Caco-2 (cell line): ENCODE results near the gene NIM1K. TPM values are rescaled to one million over a fixed set of nuclear protein-coding genes. Genes with fewer than 3 reads are reported as not detected.

Experiments
- BruUV-seq: library from RNA; stranded (reverse); fragments of 400-500 nt; replicated peaks from 2 replicates; lab custom pipeline; 2021; lab: Mats Ljungman, UMichigan
- CTCF ChIA-PET: fragments of 300-600 bp; sonication (Branson Sonifier 250); formaldehyde crosslinking; loops from one replicate; lab custom pipeline; 2022; ENCODE audit warnings: antibody characterized with exemption; lab: Charles Lee
- POLR2A ChIA-PET: fragments of 300-600 bp; sonication (Branson Sonifier 250); formaldehyde crosslinking; loops from one replicate; lab custom pipeline; 2022; ENCODE audit warnings: antibody characterized with exemption; lab: Charles Lee
- DNase-seq, 2 experiments: peaks; one replicate each; pipeline versions ENCODE4 v3.0.0 to v3.0.0-alpha.2; 2020 to 2022
- H3K27me3 ChIP-seq: replicated peaks from 2 replicates; pipeline ENCODE4 v1.6.0; 2011; ENCODE audit warnings: low read length; ENCODE audit not compliant: control insufficient read depth, insufficient read depth
- H3K36me3 ChIP-seq: 2 replicates; pipeline ENCODE4 v1.5.1; 2011; ENCODE audit warnings: low read length; ENCODE audit not compliant: control insufficient read depth, insufficient read depth
- H3K4me1 ChIP-seq: fragments of 250-450 bp; sonication (Bioruptor Pico); 2 replicates; pipeline ENCODE4 v1.5.1; 2020; ENCODE audit warnings: mild to moderate bottlenecking
- H3K4me3 ChIP-seq: 2 replicates; pipeline ENCODE4 v1.5.1; 2011; ENCODE audit warnings: low read depth, mild to moderate bottlenecking, control low read depth, low read length
- H3K9me3 ChIP-seq: fragments of 250-450 bp; sonication (Bioruptor Pico); 2 replicates; pipeline ENCODE4 v1.5.1; 2020; ENCODE audit warnings: mild to moderate bottlenecking, moderate library complexity
- H3K27ac Mint-ChIP-seq: one replicate; pipeline ENCODE4 v1.8.0; 2022; ENCODE audit warnings: mixed read lengths; ENCODE audit not compliant: unreplicated experiment
- H3K27me3 Mint-ChIP-seq: one replicate; pipeline ENCODE4 v1.8.0; 2022; ENCODE audit warnings: mixed read lengths; ENCODE audit not compliant: insufficient read depth, unreplicated experiment
- H3K36me3 Mint-ChIP-seq: one replicate; pipeline ENCODE4 v1.8.0; 2022; ENCODE audit warnings: mild to moderate bottlenecking, mixed read lengths; ENCODE audit not compliant: insufficient read depth, unreplicated experiment
- H3K4me1 Mint-ChIP-seq: one replicate; pipeline ENCODE4 v1.8.0; 2022; ENCODE audit warnings: low read depth, mixed read lengths; ENCODE audit not compliant: unreplicated experiment
- H3K4me3 Mint-ChIP-seq: one replicate; pipeline ENCODE4 v1.8.0; 2022; ENCODE audit warnings: mild to moderate bottlenecking, moderate library complexity, mixed read lengths; ENCODE audit not compliant: unreplicated experiment
- H3K9me3 Mint-ChIP-seq: one replicate; pipeline ENCODE4 v1.8.0; 2022; ENCODE audit warnings: mixed read lengths; ENCODE audit not compliant: unreplicated experiment
- intact Hi-C: fragments of 100-400 bp; cut with micrococcal nuclease; formaldehyde crosslinking; loops from one replicate; pipeline ENCODE4 v1.10.0; 2022; ENCODE audit not compliant: unreplicated experiment
- total RNA-seq: library from RNA; stranded (reverse); gene quantifications from 2 replicates; pipeline ENCODE4 v1.2.3, GENCODE V29; 2022
- TF ChIP-seq, protein P1 (sequence below), 2 experiments: fragments of 200-600 bp in 1 of 2; IDR thresholded peaks; 1 replicate in 1 of 2; 2 replicates in 1 of 2; pipeline versions ENCODE4 v1.5.1 to v1.8.0; 2011 to 2022; ENCODE audit warnings: antibody characterized with exemption in 1 of 2, control low read depth in 1 of 2, inconsistent platforms in 1 of 2, low read depth in 1 of 2, low read length in 1 of 2, mild to moderate bottlenecking in 1 of 2, moderate library complexity in 1 of 2; ENCODE audit not compliant: insufficient read depth in 1 of 2, severe bottlenecking in 1 of 2, unreplicated experiment in 1 of 2

The NIM1K gene
- total RNA-seq, 1 experiment from 2014 or later: not detected

- H3K9me3 Mint-ChIP-seq: peaks cover 24% of the 10 kb centered on the region
- intact Hi-C loops: no loop called here
- no peak overlapping the region for H3K27ac Mint-ChIP-seq
- no peak overlapping the region for H3K4me3 ChIP-seq
- no peaks in the 10 kb centered on the region for H3K4me1 Mint-ChIP-seq
- H3K27me3 Mint-ChIP-seq: peaks cover 4% of the 10 kb centered on the region
- H3K27me3 ChIP-seq: no peaks in the 10 kb centered on the region
- no peak for DNase-seq
- no TSS peak for BruUV-seq
- POLR2A ChIA-PET: no interaction called here
- TF ChIP-seq, protein P1, sequence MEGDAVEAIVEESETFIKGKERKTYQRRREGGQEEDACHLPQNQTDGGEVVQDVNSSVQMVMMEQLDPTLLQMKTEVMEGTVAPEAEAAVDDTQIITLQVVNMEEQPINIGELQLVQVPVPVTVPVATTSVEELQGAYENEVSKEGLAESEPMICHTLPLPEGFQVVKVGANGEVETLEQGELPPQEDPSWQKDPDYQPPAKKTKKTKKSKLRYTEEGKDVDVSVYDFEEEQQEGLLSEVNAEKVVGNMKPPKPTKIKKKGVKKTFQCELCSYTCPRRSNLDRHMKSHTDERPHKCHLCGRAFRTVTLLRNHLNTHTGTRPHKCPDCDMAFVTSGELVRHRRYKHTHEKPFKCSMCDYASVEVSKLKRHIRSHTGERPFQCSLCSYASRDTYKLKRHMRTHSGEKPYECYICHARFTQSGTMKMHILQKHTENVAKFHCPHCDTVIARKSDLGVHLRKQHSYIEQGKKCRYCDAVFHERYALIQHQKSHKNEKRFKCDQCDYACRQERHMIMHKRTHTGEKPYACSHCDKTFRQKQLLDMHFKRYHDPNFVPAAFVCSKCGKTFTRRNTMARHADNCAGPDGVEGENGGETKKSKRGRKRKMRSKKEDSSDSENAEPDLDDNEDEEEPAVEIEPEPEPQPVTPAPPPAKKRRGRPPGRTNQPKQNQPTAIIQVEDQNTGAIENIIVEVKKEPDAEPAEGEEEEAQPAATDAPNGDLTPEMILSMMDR (IDR thresholded peaks at IDR 0.05; ENCODE audit: insufficient read depth in 1 of 2, low read depth in 1 of 2, low read length in 1 of 2, severe bottlenecking in 1 of 2, unreplicated experiment in 1 of 2): no peak
- CTCF ChIA-PET: no interaction called here
- H3K4me1 ChIP-seq: no peaks in the 10 kb centered on the region
- H3K9me3 ChIP-seq: no peaks in the 10 kb centered on the region; the same call in 1 of the 2 replicates
- no peaks in the 10 kb centered on the region for H3K36me3 ChIP-seq
- H3K36me3 Mint-ChIP-seq: no peaks in the 10 kb centered on the region
- no peak overlapping the region for H3K4me3 Mint-ChIP-seq
Observed at GRCh38 chr5:43268188-43268820, 76.3 kb downstream of the NIM1K start.

GRCh38 chr5:43270645-43271044, 78.6 kb downstream of the NIM1K start:
- BruUV-seq: no TSS peak
- Histone ChIP-seq H3K4me1 (no peaks in the 10 kb centered on the region), H3K27me3 (no peaks in the 10 kb centered on the region), H3K4me3 (no peak overlapping the region), H3K36me3 (no peaks in the 10 kb centered on the region), H3K9me3 (no peaks in the 10 kb centered on the region; the same call in 1 of the 2 replicates)
- H3K27ac Mint-ChIP-seq: no peak overlapping the region
- no peak overlapping the region for H3K4me3 Mint-ChIP-seq
- H3K4me1 Mint-ChIP-seq: no peaks in the 10 kb centered on the region
- POLR2A ChIA-PET: no interaction called here
- H3K27me3 Mint-ChIP-seq: no peaks in the 10 kb centered on the region
- TF ChIP-seq, protein P1 (IDR thresholded peaks at IDR 0.05; ENCODE audit: insufficient read depth in 1 of 2, low read depth in 1 of 2, low read length in 1 of 2, severe bottlenecking in 1 of 2, unreplicated experiment in 1 of 2): no peak
- intact Hi-C loops: no loop called here
- H3K9me3 Mint-ChIP-seq: peaks cover 17% of the 10 kb centered on the region
- CTCF ChIA-PET: no interaction called here
- DNase-seq: no peak
- no peaks in the 10 kb centered on the region for H3K36me3 Mint-ChIP-seq

- H3K27me3 ChIP-seq: no peaks in the 10 kb centered on the region
- H3K36me3 ChIP-seq: no peaks in the 10 kb centered on the region
- Mint-ChIP-seq H3K4me1 (no peaks in the 10 kb centered on the region), H3K27ac (no peak overlapping the region), H3K4me3 (no peak overlapping the region), H3K27me3 (no peaks in the 10 kb centered on the region), H3K9me3 (no peaks in the 10 kb centered on the region), H3K36me3 (no peaks in the 10 kb centered on the region)
- POLR2A ChIA-PET: no interaction called here
- no peaks in the 10 kb centered on the region; the same call in 1 of the 2 replicates for H3K9me3 ChIP-seq
- TF ChIP-seq, protein P1 (IDR thresholded peaks at IDR 0.05; ENCODE audit: insufficient read depth in 1 of 2, low read depth in 1 of 2, low read length in 1 of 2, severe bottlenecking in 1 of 2, unreplicated experiment in 1 of 2): no peak
- DNase-seq: no peak
- no TSS peak for BruUV-seq
- CTCF ChIA-PET: interaction anchor here (0.5 kb wide), 1 partner anchor 123 kb away, joined by 4 read pairs; no protein-coding TSS in a partner anchor
- H3K4me3 ChIP-seq: no peak overlapping the region
- H3K4me1 ChIP-seq: no peaks in the 10 kb centered on the region
- intact Hi-C loops: no loop called here
Observed at GRCh38 chr5:43273552-43273951, 81.5 kb downstream of the NIM1K start.
